K562 (cell line): ENCODE data around the gene PLEKHA7. TPM values are rescaled to one million over a fixed set of nuclear protein-coding genes. Genes with fewer than 3 reads are reported as not detected.

ENCODE experiments used
- ATAC-seq: fragments of 200-7000 bp; cut with Tn5 transposase; 3 replicates; pipeline ENCODE4 v1.9.1; 2020; ENCODE audit warnings: moderate library complexity
- BruUV-seq: library from RNA; stranded (reverse); fragments of 400-500 nt; replicated peaks from 2 replicates; lab custom pipeline; 2021; lab: Mats Ljungman, UMichigan
- CTCF ChIA-PET: fragments of 300-600 bp; formaldehyde crosslinking; extraction: SDS; loops from one replicate; lab custom pipeline; 2021; ENCODE audit warnings: low intra/inter-chr PET ratio; lab: Yijun Ruan, JAX
- POLR2A ChIA-PET: fragments of 300-600, 350-650 bp; sonication (Branson Sonifier 250); formaldehyde crosslinking; extraction: SDS; loops from one replicate; lab custom pipeline; 2021; ENCODE audit warnings: antibody characterized with exemption, inconsistent platforms; lab: Yijun Ruan, JAX
- DNase-seq, 4 experiments: peaks; one replicate each; pipeline versions ENCODE4 v3.0.0 to v3.0.0-alpha.2; 2011 to 2018; ENCODE audit warnings: low spot score in 3 of 4, mixed read lengths in 3 of 4; ENCODE audit errors: extremely low read depth in 1 of 4
- FAIRE-seq: peaks from 2 replicates; lab custom pipeline; 2011; peaks lifted over from hg19 to GRCh38; lab: Jason Lieb, UNC
- H2AFZ ChIP-seq: 2 replicates; pipeline ENCODE4 v1.6.0; 2011; ENCODE audit warnings: low read depth, low read length, control low read depth, inconsistent platforms
- H3K27ac ChIP-seq: fragments of 200-600 bp; 3 replicates; pipeline ENCODE4 v1.8.0; 2011; ENCODE audit warnings: low read depth, mild to moderate bottlenecking, control low read depth, inconsistent platforms, low read length, moderate library complexity, mixed read lengths; ENCODE audit errors: extremely low read depth
- H3K27me3 ChIP-seq, 2 experiments: fragments of 300-600 bp in 1 of 2; 2 replicates in 1 of 2; 3 replicates in 1 of 2; pipeline versions ENCODE4 v1.6.0 to v1.8.0; 2011; ENCODE audit warnings: inconsistent platforms in 2 of 2, low read length in 2 of 2, mild to moderate bottlenecking in 1 of 2, mixed read lengths in 1 of 2, moderate library complexity in 1 of 2; ENCODE audit not compliant: control insufficient read depth in 2 of 2, insufficient read depth in 2 of 2
- H3K36me3 ChIP-seq: fragments of 300-600 bp; 3 replicates; pipeline ENCODE4 v1.8.0; 2011; ENCODE audit warnings: mild to moderate bottlenecking, low read length, inconsistent platforms; ENCODE audit not compliant: control insufficient read depth, insufficient read depth
- H3K4me1 ChIP-seq, 2 experiments: fragments of 200-600 bp in 1 of 2; replicated peaks in 1 of 2; 2 replicates in 1 of 2; 3 replicates in 1 of 2; pipeline versions ENCODE4 v1.5.1 to v1.8.0; 2011; ENCODE audit warnings: inconsistent platforms in 2 of 2, low read length in 2 of 2, mild to moderate bottlenecking in 1 of 2, mixed read lengths in 1 of 2, moderate library complexity in 1 of 2; ENCODE audit not compliant: control insufficient read depth in 2 of 2, insufficient read depth in 2 of 2
- H3K4me2 ChIP-seq: 2 replicates; pipeline ENCODE4 v1.6.1; 2011; ENCODE audit warnings: low read length, control low read depth, inconsistent platforms, mixed read lengths; ENCODE audit not compliant: insufficient read depth
- H3K4me3 ChIP-seq: fragments of 200-600 bp; sonication (generic), shearing (Covaris generic); 2 replicates; pipeline ENCODE4 v1.5.1; 2016; ENCODE audit warnings: control low read depth, inconsistent platforms
- H3K79me2 ChIP-seq: fragments of 200-600 bp; 3 replicates; pipeline ENCODE4 v1.8.0; 2011; ENCODE audit warnings: low read length, inconsistent platforms; ENCODE audit not compliant: control insufficient read depth, insufficient read depth
- H3K9ac ChIP-seq, 2 experiments: 2 replicates each; pipeline versions ENCODE4 v1.6.0 to v1.6.1; 2011; ENCODE audit warnings: low read depth in 2 of 2, low read length in 2 of 2, control low read depth in 1 of 2, inconsistent platforms in 1 of 2, mild to moderate bottlenecking in 1 of 2, mixed read lengths in 1 of 2; ENCODE audit not compliant: insufficient read depth in 1 of 2
- H3K9me1 ChIP-seq: one replicate; pipeline ENCODE4 v1.6.0; 2011; ENCODE audit warnings: inconsistent platforms, mild to moderate bottlenecking, low read length, moderate library complexity; ENCODE audit not compliant: control insufficient read depth, insufficient read depth
- H3K9me3 ChIP-seq: replicated peaks from 2 replicates; pipeline ENCODE4 v1.5.1; 2011; ENCODE audit warnings: low read depth, low read length, inconsistent platforms; ENCODE audit not compliant: control insufficient read depth, insufficient read depth
- H4K20me1 ChIP-seq: replicated peaks from 2 replicates; pipeline ENCODE4 v1.6.1; 2011; ENCODE audit warnings: low read length, inconsistent platforms, mixed read lengths; ENCODE audit not compliant: control insufficient read depth, insufficient read depth
- CBX2 ChIP-seq: fragments of 200-600 bp; sonication (generic); IDR thresholded peaks from one replicate; pipeline ENCODE4 v1.6.1; 2012; ENCODE audit warnings: mild to moderate bottlenecking, low read length, inconsistent platforms; ENCODE audit not compliant: insufficient read depth, poor library complexity, severe bottlenecking
- E2F1 ChIP-seq: sonication (generic); formaldehyde crosslinking; IDR thresholded peaks from 2 replicates; pipeline ENCODE4 v1.8.1; 2023; ENCODE audit warnings: mild to moderate bottlenecking, missing genetic modification reagents, moderate library complexity
- KDM4B ChIP-seq, 2 experiments: fragments of 450-650 bp in 1 of 2; sonication (generic) in 1 of 2; IDR thresholded peaks; 2 replicates each; pipeline ENCODE4 v1.6.1; 2016 to 2017; ENCODE audit warnings: borderline replicate concordance in 2 of 2, antibody characterized with exemption in 1 of 2, low read depth in 1 of 2, mild to moderate bottlenecking in 1 of 2
- NCOR1 ChIP-seq: fragments of 450-650 bp; IDR thresholded peaks from 2 replicates; pipeline ENCODE4 v1.6.1; 2016; ENCODE audit warnings: mild to moderate bottlenecking, moderate library complexity
- ZNF133 ChIP-seq: fragments of 250-450 bp; sonication (Bioruptor Pico); IDR thresholded peaks from 2 replicates; pipeline ENCODE4 v1.4.0; 2020; ENCODE audit warnings: mild to moderate bottlenecking
- ZNF239 ChIP-seq: fragments of 250-450 bp; sonication (Bioruptor Pico); IDR thresholded peaks from 2 replicates; pipeline ENCODE4 v1.4.0; 2020; ENCODE audit warnings: mild to moderate bottlenecking
- WGBS: fragments of 100-300 bp; shearing (Covaris generic); methylation state at CpG from one replicate; pipeline ENCODE4 v1.1.6; 2016; ENCODE audit warnings: low coverage, mixed read lengths; ENCODE audit not compliant: insufficient coverage; ENCODE audit errors: missing lambda C conversion rate; 5-methylcytosine and 5-hydroxymethylcytosine counted together
- in situ Hi-C: fragments of 300-500 bp; cut with MboI; formaldehyde crosslinking; loops from 4 replicates; pipeline ENCODE4 v1.15.0; 2018; ENCODE audit warnings: inconsistent platforms, mixed read lengths
- intact Hi-C: fragments of 100-400 bp; cut with micrococcal nuclease; formaldehyde crosslinking; loops from 2 replicates; pipeline ENCODE4 v1.14.2; 2022
- polyA plus RNA-seq, 8 experiments: library from polyadenylated mRNA; depleted of rRNA in 4 of 8; stranded (reverse) in 5 of 8; unstranded in 3 of 8; fragments of >200 nt; fragmentation: Nextera tagmentation in 2 of 8; fragmentation: Illumina TruSeq in 1 of 8; extraction: Ambion mirVana in 2 of 8; extraction: Trizol in 1 of 8; gene quantifications; 2 replicates each; pipeline versions ENCODE4 v1.2.1 to v1.2.3, GENCODE V29; 2011 to 2014; ENCODE audit warnings: inconsistent platforms in 1 of 8, missing spikeins in 1 of 8
- total RNA-seq, 7 experiments: library from RNA; depleted of rRNA in 6 of 7; stranded (reverse); fragments of >200 nt in 6 of 7; fragmentation: Illumina TruSeq in 2 of 7; extraction: Trizol in 2 of 7; gene quantifications; 2 replicates each; pipeline versions ENCODE4 v1.2.1 to v1.2.3, GENCODE V29; 2011 to 2021; ENCODE audit warnings: low replicate concordance in 1 of 7

The PLEKHA7 gene
- total and polyA plus RNA-seq, 9 of the 15 experiments (the other 6 are each of a cell fraction or from before 2014, with no cell fraction given) = 0.06 to 0.77 (median 0.20) TPM; not detected in 1

- DNase-seq (no peak), FAIRE-seq (no peak), ATAC-seq (no peak)
- peaks cover 30 to 50% of the 10 kb centered on the region in 2 experiments for H3K27me3 ChIP-seq
- H3K36me3 ChIP-seq = no peaks in the 10 kb centered on the region
- no peaks in the 10 kb centered on the region for H4K20me1 ChIP-seq
- intact Hi-C loops (no loop called here), in situ Hi-C loops (no loop called here)
- no TSS peak for BruUV-seq
- H3K4me3 ChIP-seq = no peak overlapping the region
- ChIA-PET CTCF (no interaction called here), POLR2A (no interaction called here)
- TF ChIP-seq NCOR1 (no peak), ZNF133 (CRISPR knock-in tag) (no peak), CBX2 (no peak), ZNF239 (CRISPR knock-in tag) (no peak), KDM4B (IDR thresholded peaks at IDR 0.05; ENCODE audit: borderline replicate concordance in 2 of 2, low read depth in 1 of 2) (no peak), E2F1 (no peak)
- H3K27ac ChIP-seq = no peak overlapping the region
- no peak overlapping the region for H3K9ac ChIP-seq
- H2AFZ ChIP-seq = no peak overlapping the region
- no peaks in the 10 kb centered on the region for H3K9me3 ChIP-seq
- WGBS = 0% methylated on average over 4 of the region's 4 CpGs
- H3K79me2 ChIP-seq = no peaks in the 10 kb centered on the region
- no peak overlapping the region for H3K4me2 ChIP-seq
- no peaks in the 10 kb centered on the region for H3K9me1 ChIP-seq
- H3K4me1 ChIP-seq = no peaks in the 10 kb centered on the region
Observed at GRCh38 chr11:16767137-16767536, 247.1 kb downstream of the PLEKHA7 start.
